SK-N-SH (cell line): Measurements from ENCODE around the gene RAD23A. TPM values are rescaled to one million over a fixed set of nuclear protein-coding genes. Genes with fewer than 3 reads are reported as not detected.

Experiments
- CTCF ChIA-PET: fragments of 300-600, 350-600 bp; formaldehyde crosslinking; extraction: SDS; loops from one replicate; lab custom pipeline; 2021; lab: Yijun Ruan, JAX
- POLR2A ChIA-PET: fragments of 350-600 bp; sonication (Branson Sonifier 250); formaldehyde crosslinking; extraction: SDS; loops from one replicate; lab custom pipeline; 2020; ENCODE audit warnings: antibody characterized with exemption, inconsistent platforms; lab: Yijun Ruan, JAX
- DNase-seq: peaks from one replicate; pipeline ENCODE4 v3.0.0; 2012
- H2AFZ ChIP-seq: fragments of 200-600 bp; sonication (generic); 2 replicates; pipeline ENCODE4 v1.8.1; 2016; ENCODE audit warnings: antibody characterized with exemption, mild to moderate bottlenecking, low read depth
- H3F3A ChIP-seq: fragments of 200-600 bp; sonication (generic); replicated peaks from 2 replicates; pipeline ENCODE3; 2016; ENCODE audit warnings: antibody characterized with exemption, mild to moderate bottlenecking; ENCODE audit not compliant: insufficient read depth
- H3K27ac ChIP-seq, 2 experiments: fragments of 200-500 bp in 1 of 2; fragments of 200-600 bp in 1 of 2; sonication (Bioruptor generic) in 1 of 2; sonication (generic), shearing (Covaris generic) in 1 of 2; 2 replicates each; pipeline versions ENCODE4 v1.5.1 to v1.6.1; 2014 to 2016; ENCODE audit warnings: low read depth in 2 of 2, inconsistent platforms in 1 of 2, low read length in 1 of 2, mild to moderate bottlenecking in 1 of 2, mixed read lengths in 1 of 2
- H3K27me3 ChIP-seq: fragments of 200-600 bp; sonication (generic), shearing (Covaris generic); 2 replicates; pipeline ENCODE4 v1.6.1; 2016; ENCODE audit warnings: mixed run types; ENCODE audit not compliant: insufficient read depth
- H3K36me3 ChIP-seq, 2 experiments: fragments of 200-500 bp in 1 of 2; fragments of 200-600 bp in 1 of 2; sonication (Bioruptor generic) in 1 of 2; sonication (generic) in 1 of 2; replicated peaks in 1 of 2; 2 replicates each; pipeline versions ENCODE3 to v1.5.1; 2014 to 2016; ENCODE audit warnings: low read length in 1 of 2, mild to moderate bottlenecking in 1 of 2; ENCODE audit not compliant: insufficient read depth in 2 of 2, control insufficient read depth in 1 of 2
- H3K4me1 ChIP-seq, 2 experiments: fragments of 200-500 bp in 1 of 2; fragments of 200-600 bp in 1 of 2; sonication (Bioruptor generic) in 1 of 2; sonication (generic), shearing (Covaris generic) in 1 of 2; 2 replicates each; pipeline versions ENCODE4 v1.5.1 to v1.6.1; 2014 to 2016; ENCODE audit warnings: low read depth in 1 of 2, low read length in 1 of 2, mixed run types in 1 of 2; ENCODE audit not compliant: insufficient read depth in 2 of 2, control insufficient read depth in 1 of 2
- H3K4me2 ChIP-seq: fragments of 200-600 bp; sonication (generic), shearing (Covaris generic); 2 replicates; pipeline ENCODE4 v1.6.1; 2017; ENCODE audit warnings: mixed run types
- H3K4me3 ChIP-seq, 2 experiments: fragments of 200-500 bp in 1 of 2; fragments of 200-600 bp in 1 of 2; sonication (Bioruptor generic) in 1 of 2; sonication (generic), shearing (Covaris generic) in 1 of 2; 2 replicates each; pipeline versions ENCODE4 v1.5.1 to v1.8.1; 2014 to 2016; ENCODE audit warnings: low read depth in 2 of 2, inconsistent platforms in 1 of 2, low read length in 1 of 2, mild to moderate bottlenecking in 1 of 2, mixed read lengths in 1 of 2, moderate library complexity in 1 of 2
- H3K79me2 ChIP-seq: fragments of 200-600 bp; sonication (generic); 2 replicates; pipeline ENCODE4 v1.8.1; 2017; ENCODE audit warnings: mild to moderate bottlenecking; ENCODE audit not compliant: insufficient read depth
- H3K9ac ChIP-seq: fragments of 200-600 bp; sonication (generic); 2 replicates; pipeline ENCODE4 v1.6.1; 2017; ENCODE audit warnings: mixed run types
- H3K9me2 ChIP-seq: fragments of 200-600 bp; sonication (generic); 2 replicates; pipeline ENCODE4 v1.6.1; 2017; ENCODE audit warnings: mixed run types
- H3K9me3 ChIP-seq: fragments of 200-600 bp; sonication (generic); 2 replicates; pipeline ENCODE4 v1.6.1; 2017; ENCODE audit warnings: mixed run types, mild to moderate bottlenecking, moderate library complexity
- H4K20me1 ChIP-seq: fragments of 200-600 bp; sonication (generic); 2 replicates; pipeline ENCODE4 v1.6.1; 2017; ENCODE audit warnings: mild to moderate bottlenecking, mixed run types; ENCODE audit not compliant: insufficient read depth
- CHD2 ChIP-seq: fragments of 150-350 bp; IDR thresholded peaks from 2 replicates; pipeline ENCODE4 v1.6.1; 2018; ENCODE audit warnings: low read length; ENCODE audit not compliant: partially characterized antibody
- CTCF ChIP-seq: fragments of 200-600 bp; sonication (generic); IDR thresholded peaks from 2 replicates; pipeline ENCODE4 v1.6.1; 2017; ENCODE audit warnings: antibody characterized with exemption, mild to moderate bottlenecking, moderate library complexity
- FOSL2 ChIP-seq: IDR thresholded peaks from 2 replicates; pipeline ENCODE4 v1.4.0; 2012; ENCODE audit warnings: low read depth, mild to moderate bottlenecking, moderate library complexity, borderline replicate concordance
- FOXM1 ChIP-seq: IDR thresholded peaks from 2 replicates; pipeline ENCODE4 v1.4.0; 2012; ENCODE audit warnings: low read depth, mild to moderate bottlenecking
- IRF3 ChIP-seq: fragments of 150-350 bp; IDR thresholded peaks from 2 replicates; pipeline ENCODE4 v1.6.1; 2016; ENCODE audit warnings: mild to moderate bottlenecking, low read depth, low read length
- JUND ChIP-seq: IDR thresholded peaks from 2 replicates; pipeline ENCODE4 v1.4.0; 2012
- MAX ChIP-seq: IDR thresholded peaks from 2 replicates; pipeline ENCODE4 v1.4.0; 2012; ENCODE audit warnings: low read depth
- MEF2A ChIP-seq: IDR thresholded peaks from 2 replicates; pipeline ENCODE4 v1.4.0; 2012; ENCODE audit warnings: low read depth, borderline replicate concordance
- MXI1 ChIP-seq: IDR thresholded peaks from 2 replicates; pipeline ENCODE4 v1.6.1; 2012; ENCODE audit warnings: mild to moderate bottlenecking, low read depth, low read length, improper control_type of control experiment
- NRF1 ChIP-seq: IDR thresholded peaks from 2 replicates; pipeline ENCODE4 v1.6.1; 2012; ENCODE audit warnings: low read depth, mild to moderate bottlenecking, low read length
- POLR2AphosphoS5 ChIP-seq: IDR thresholded peaks from 2 replicates; pipeline ENCODE4 v1.6.1; 2012; ENCODE audit warnings: low read depth, low read length
- RCOR1 ChIP-seq: fragments of 150-350 bp; IDR thresholded peaks from 2 replicates; pipeline ENCODE4 v1.6.1; 2017; ENCODE audit warnings: antibody characterized with exemption, low read length
- RFX5 ChIP-seq: IDR thresholded peaks from 2 replicates; pipeline ENCODE4 v1.6.1; 2012; ENCODE audit warnings: mild to moderate bottlenecking, improper control_type of control experiment, low read length
- SIN3A ChIP-seq: IDR thresholded peaks from 2 replicates; pipeline ENCODE4 v1.6.1; 2012; ENCODE audit warnings: low read depth, mild to moderate bottlenecking, low read length, moderate library complexity, borderline replicate concordance
- SMC3 ChIP-seq: IDR thresholded peaks from 2 replicates; pipeline ENCODE4 v1.6.1; 2012; ENCODE audit warnings: low read depth, low read length, improper control_type of control experiment
- TAF1 ChIP-seq: IDR thresholded peaks from 2 replicates; pipeline ENCODE4 v1.6.1; 2012; ENCODE audit warnings: low read depth, mild to moderate bottlenecking, low read length, moderate library complexity, borderline replicate concordance
- TEAD4 ChIP-seq: IDR thresholded peaks from 2 replicates; pipeline ENCODE4 v1.4.0; 2012; ENCODE audit warnings: mild to moderate bottlenecking, borderline replicate concordance; ENCODE audit not compliant: insufficient read depth
- USF2 ChIP-seq: fragments of 150-350 bp; IDR thresholded peaks from 2 replicates; pipeline ENCODE4 v1.6.1; 2017; ENCODE audit warnings: antibody characterized with exemption, low read length, low read depth, borderline replicate concordance
- WGBS: methylation state at CpG from one replicate; pipeline ENCODE4 v1.1.6; 2017; ENCODE audit warnings: low lambda C conversion rate; 5-methylcytosine and 5-hydroxymethylcytosine counted together
- polyA plus RNA-seq, 3 experiments: library from polyadenylated mRNA; depleted of rRNA; stranded (reverse); fragments of >200 nt; gene quantifications; 2 replicates each; pipeline ENCODE4 v1.2.3, GENCODE V29; 2012

RAD23A gene
- polyA plus RNA-seq, 1 of the 3 experiments (the other 2 are of a cell fraction) = 116 TPM

- TF ChIP-seq CHD2 (peak; percentile 94), USF2 (peak; percentile 60; the same call in 1 of the 2 replicates), RFX5 (peak; percentile 75), TAF1 (peak; percentile 89; the same call in 1 of the 2 replicates), JUND (no peak), NRF1 (no peak), SIN3A (peak; percentile 93), TEAD4 (no peak), SMC3 (no peak), RCOR1 (peak; percentile 91), MAX (peak; percentile 85), MEF2A (no peak)
Observed at GRCh38 chr19:12937927-12938778, 7.5 kb upstream of the RAD23A start, which contains the start of gene CALR (continued).

GRCh38 chr19:12938779-12939601, 6.7 kb upstream of the RAD23A start:
- Histone ChIP-seq H3K27ac (peak overlapping the region; percentile 71 to 80), H3K4me2 (peak overlapping the region; percentile 97), H3K27me3 (no peaks in the 10 kb centered on the region), H4K20me1 (peaks cover 29% of the 10 kb centered on the region), H3K4me3 (peak overlapping the region; percentile 89 to 97), H3K9me2 (no peaks in the 10 kb centered on the region), H3K36me3 (peaks cover 25 to 48% of the 10 kb centered on the region in 2 experiments), H3K9ac (peak overlapping the region; percentile 98), H3K79me2 (peaks cover 53% of the 10 kb centered on the region), H2AFZ (no peak overlapping the region; the same call in 1 of the 2 replicates), H3K9me3 (no peaks in the 10 kb centered on the region), H3K4me1 (peaks cover 19 to 34% of the 10 kb centered on the region in 2 experiments; a peak in 3 of 4 replicates), H3F3A (peaks cover 49% of the 10 kb centered on the region)
- TF ChIP-seq FOXM1 (no peak), MAX (no peak), SMC3 (no peak), IRF3 (no peak), FOSL2 (no peak), CTCF (peak; percentile 28; the same call in 1 of the 2 replicates), MXI1 (peak; percentile 39; the same call in 1 of the 2 replicates), POLR2AphosphoS5 (0 out of 2 replicates have a peak, but pooled peaks have one; percentile 2)
- WGBS = 3% methylated on average over 38 of the region's 54 CpGs
- no peak for DNase-seq
- ChIA-PET CTCF (interaction anchor here (0.5 to 1.8 kb wide), 5 partner anchors 11 to 48 kb away, joined by 3 to 9 read pairs (median 3); partner anchors contain the start of gene GCDH), POLR2A (interaction anchor here (0.6 to 3.3 kb wide), 5 partner anchors 15 to 214 kb away, joined by 3 to 16 read pairs (median 7); partner anchors contain the start of gene GCDH)
